Measurements from ENCODE around the gene RPRD1B. TPM values are rescaled to one million over a fixed set of nuclear protein-coding genes. Genes with fewer than 3 reads are reported as not detected.
A peak's percentile ranks its signal among the peaks of the same experiment; 100 is the strongest.

RPRD1B gene
- total RNA-seq, 1 donor from 2014 or later, result 25.6 TPM

DNA sequence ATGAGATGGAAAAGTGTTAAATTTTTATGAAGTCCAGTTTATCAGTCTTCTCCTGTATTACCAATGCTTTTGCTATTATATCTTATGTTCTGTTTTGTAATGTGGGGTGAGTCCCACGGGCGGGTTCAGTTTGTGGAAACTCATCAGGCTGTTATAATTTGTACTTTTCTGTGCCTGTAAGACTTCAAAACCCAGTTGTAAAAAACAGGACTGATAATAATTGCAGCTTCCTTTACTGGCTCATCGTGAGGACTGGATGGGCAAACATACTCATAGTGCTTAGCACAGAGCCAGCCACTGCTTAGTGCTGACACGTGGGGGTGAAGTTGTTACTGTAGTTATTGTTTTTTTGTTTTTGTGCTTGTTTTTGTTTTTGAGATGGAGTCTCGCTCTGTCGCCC, 85.9 kb downstream of the RPRD1B start:
- Histone ChIP-seq H3K36me3 (no peaks in the 10 kb centered on the region), H3K27ac (no peak overlapping the region), H3K4me3 (no peak overlapping the region), H3K9me3 (no peaks in the 10 kb centered on the region), H3K27me3 (ENCODE audit: low read depth) (no peaks in the 10 kb centered on the region), H3K4me1 (peaks cover 11% of the 10 kb centered on the region)
- DNase-seq (no peak), ATAC-seq (no peak)
- TF ChIP-seq, protein P1, sequence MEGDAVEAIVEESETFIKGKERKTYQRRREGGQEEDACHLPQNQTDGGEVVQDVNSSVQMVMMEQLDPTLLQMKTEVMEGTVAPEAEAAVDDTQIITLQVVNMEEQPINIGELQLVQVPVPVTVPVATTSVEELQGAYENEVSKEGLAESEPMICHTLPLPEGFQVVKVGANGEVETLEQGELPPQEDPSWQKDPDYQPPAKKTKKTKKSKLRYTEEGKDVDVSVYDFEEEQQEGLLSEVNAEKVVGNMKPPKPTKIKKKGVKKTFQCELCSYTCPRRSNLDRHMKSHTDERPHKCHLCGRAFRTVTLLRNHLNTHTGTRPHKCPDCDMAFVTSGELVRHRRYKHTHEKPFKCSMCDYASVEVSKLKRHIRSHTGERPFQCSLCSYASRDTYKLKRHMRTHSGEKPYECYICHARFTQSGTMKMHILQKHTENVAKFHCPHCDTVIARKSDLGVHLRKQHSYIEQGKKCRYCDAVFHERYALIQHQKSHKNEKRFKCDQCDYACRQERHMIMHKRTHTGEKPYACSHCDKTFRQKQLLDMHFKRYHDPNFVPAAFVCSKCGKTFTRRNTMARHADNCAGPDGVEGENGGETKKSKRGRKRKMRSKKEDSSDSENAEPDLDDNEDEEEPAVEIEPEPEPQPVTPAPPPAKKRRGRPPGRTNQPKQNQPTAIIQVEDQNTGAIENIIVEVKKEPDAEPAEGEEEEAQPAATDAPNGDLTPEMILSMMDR (IDR thresholded peaks at IDR 0.05), result no peak
- intact Hi-C loops (cut with DNase I), result no loop called here

DNA sequence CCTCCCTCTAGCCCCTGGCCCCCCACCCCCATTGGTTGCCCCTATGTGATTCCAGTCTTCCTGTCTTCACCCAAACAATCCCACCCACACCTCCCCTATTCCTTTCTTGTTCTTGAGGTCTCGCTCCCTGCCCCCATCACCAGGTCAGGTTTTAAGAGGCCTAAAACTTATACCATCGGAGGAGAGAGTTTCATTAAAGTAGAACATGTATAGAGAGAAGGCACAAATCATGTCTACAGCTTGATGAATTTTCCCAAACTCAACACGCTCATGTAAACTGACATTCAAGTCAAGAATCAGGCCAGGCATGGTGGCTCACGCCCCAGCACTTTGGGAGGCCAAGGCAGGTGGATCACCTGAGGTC, 87.1 kb downstream of the RPRD1B start:
- TF ChIP-seq, protein P1 (IDR thresholded peaks at IDR 0.05), result no peak

DNA sequence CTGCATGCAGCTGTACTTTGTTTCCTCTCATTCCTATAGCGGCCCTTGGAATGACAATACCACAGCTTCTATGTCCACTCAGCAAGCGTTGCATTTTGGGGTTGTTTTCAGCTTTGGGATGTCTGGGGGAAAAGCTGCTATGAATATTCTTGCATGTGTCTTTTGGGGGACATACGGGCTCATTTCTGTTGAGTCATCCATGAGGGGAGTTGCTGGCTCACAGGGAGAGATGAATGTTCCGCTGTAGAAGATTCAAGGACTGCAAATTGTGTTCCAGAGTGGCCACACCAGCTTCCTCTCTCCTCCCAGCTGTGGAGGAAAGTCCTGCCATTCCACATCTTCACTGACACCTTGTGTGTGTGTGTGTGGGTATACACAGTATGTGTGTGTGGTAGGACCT, 88.2 kb downstream of the RPRD1B start:
- Histone ChIP-seq H3K4me1 (peaks cover 30% of the 10 kb centered on the region), H3K36me3 (no peaks in the 10 kb centered on the region), H3K9me3 (no peaks in the 10 kb centered on the region), H3K4me3 (no peak overlapping the region), H3K27ac (no peak overlapping the region), H3K27me3 (ENCODE audit: low read depth) (no peaks in the 10 kb centered on the region)
- intact Hi-C loops (cut with DNase I), result no loop called here
- TF ChIP-seq, protein P1 (IDR thresholded peaks at IDR 0.05), result no peak
- DNase-seq, result no peak
- ATAC-seq, result no peak

More for the DNA sequence above, 87.1 kb downstream of the RPRD1B start:
- no peak overlapping the region for H3K4me3 ChIP-seq
- H3K36me3 ChIP-seq, result no peaks in the 10 kb centered on the region
- DNase-seq (no peak), ATAC-seq (no peak)
- H3K9me3 ChIP-seq, result no peaks in the 10 kb centered on the region
- intact Hi-C loops (cut with DNase I), result no loop called here
- H3K27ac ChIP-seq, result no peak overlapping the region
- peaks cover 18% of the 10 kb centered on the region for H3K4me1 ChIP-seq
- H3K27me3 ChIP-seq (ENCODE audit: low read depth), result no peaks in the 10 kb centered on the region

DNA sequence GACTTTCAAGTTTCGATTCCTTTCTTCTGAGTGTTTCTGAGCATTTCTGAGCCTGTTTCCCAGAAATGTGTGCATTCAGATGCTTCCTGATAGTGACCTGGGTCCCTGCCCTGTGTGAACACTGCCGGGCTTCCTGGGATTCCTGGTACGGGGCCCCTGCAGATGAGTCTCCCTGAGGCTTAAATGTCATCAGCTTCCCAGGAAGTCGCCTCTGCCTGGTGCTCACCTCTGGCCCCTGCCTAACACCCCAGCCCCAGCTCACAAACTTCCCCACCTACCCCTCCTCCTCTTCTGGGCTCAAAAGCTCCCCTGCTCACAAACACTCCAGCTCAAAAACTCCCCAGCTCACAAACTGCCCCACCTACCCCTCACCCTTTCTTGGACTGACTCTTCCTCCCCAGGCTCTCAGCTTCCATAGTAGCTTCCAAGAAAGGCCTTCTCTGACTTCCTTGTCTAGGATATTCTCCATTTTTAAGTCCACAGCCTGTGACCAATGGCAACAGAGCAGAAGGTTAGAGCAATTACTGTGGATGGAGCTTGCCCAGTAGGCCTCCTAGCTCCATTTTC, 89.6 kb downstream of the RPRD1B start:
- Histone ChIP-seq H3K27ac (peak overlapping the region; percentile 44), H3K4me1 (peaks cover 41% of the 10 kb centered on the region)
- DNase-seq, result peak; percentile 35

DNA sequence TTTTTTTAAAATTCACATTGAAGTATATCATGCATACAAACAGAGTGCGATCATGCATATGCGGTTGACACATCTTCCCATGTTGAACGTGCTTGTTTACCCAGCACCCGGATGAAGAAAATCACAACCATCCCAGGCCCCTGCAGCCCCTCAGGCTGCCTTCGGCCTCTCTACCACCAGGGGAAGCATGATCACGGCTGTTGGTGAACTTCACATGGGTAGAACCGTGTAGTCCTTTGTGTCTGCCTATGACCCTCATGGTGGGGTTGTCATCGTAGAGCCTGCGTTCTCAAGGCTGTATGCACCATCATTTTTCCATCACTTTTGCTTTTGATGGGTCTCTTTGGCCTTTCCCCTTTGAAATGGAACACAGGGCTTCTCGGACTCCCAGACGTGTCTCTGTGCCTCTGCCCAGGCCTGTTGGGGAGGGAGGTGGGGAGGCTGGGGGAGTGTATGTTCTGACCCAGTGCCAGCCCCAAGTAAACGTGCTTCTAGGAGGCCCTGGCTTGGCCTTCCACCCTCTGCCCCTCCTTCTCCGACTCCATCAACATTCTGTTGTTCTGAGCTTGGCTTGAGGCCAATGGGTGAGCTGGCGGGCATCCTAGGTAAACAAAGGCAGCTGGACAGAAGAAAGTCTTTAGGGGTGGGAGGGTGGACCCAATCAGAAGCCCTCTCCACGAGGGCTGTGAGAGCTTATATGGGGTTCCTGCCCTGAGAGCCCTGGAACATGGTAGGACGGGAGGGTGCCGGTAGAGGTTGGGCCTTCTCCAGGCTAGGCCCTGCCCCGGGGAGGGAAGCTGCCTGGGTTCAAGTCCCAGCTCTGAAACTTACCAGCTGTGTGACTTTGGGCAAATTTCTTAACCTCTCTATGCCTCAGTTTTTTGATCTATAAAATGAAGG, 91.9 kb downstream of the RPRD1B start:
- DNase-seq, result peak; percentile 74
- Histone ChIP-seq H3K9me3 (no peaks in the 10 kb centered on the region), H3K4me1 (peaks cover 41% of the 10 kb centered on the region), H3K4me3 (no peak overlapping the region), H3K27ac (peak overlapping the region; percentile 66), H3K36me3 (peaks cover 10% of the 10 kb centered on the region), H3K27me3 (ENCODE audit: low read depth) (no peaks in the 10 kb centered on the region)
- peak; percentile 69 to 73 for ATAC-seq
- TF ChIP-seq, protein P1 (IDR thresholded peaks at IDR 0.05), result peak; percentile 18
- intact Hi-C loops (cut with DNase I), result no loop called here

More for the DNA sequence above, 89.6 kb downstream of the RPRD1B start:
- peak; percentile 40 to 52 for ATAC-seq
- TF ChIP-seq, protein P1 (IDR thresholded peaks at IDR 0.05), result no peak
- no peaks in the 10 kb centered on the region for H3K9me3 ChIP-seq
- H3K27me3 ChIP-seq (ENCODE audit: low read depth), result no peaks in the 10 kb centered on the region
- no peaks in the 10 kb centered on the region for H3K36me3 ChIP-seq
- intact Hi-C loops (cut with DNase I), result no loop called here
- H3K4me3 ChIP-seq, result no peak overlapping the region
